AG09319 (cell line): Measurements from ENCODE around the gene POLR3A.

Experiments used
- DNase-seq: peaks from one replicate; pipeline ENCODE4 v3.0.0-alpha.2; 2010; ENCODE audit warnings: low read depth; ENCODE audit errors: extremely low read depth
- CTCF ChIP-seq: IDR thresholded peaks from 2 replicates; pipeline ENCODE4 v1.5.1; 2011; ENCODE audit warnings: low read depth, mild to moderate bottlenecking, inconsistent platforms, low read length, moderate library complexity

POLR3A gene

DNA sequence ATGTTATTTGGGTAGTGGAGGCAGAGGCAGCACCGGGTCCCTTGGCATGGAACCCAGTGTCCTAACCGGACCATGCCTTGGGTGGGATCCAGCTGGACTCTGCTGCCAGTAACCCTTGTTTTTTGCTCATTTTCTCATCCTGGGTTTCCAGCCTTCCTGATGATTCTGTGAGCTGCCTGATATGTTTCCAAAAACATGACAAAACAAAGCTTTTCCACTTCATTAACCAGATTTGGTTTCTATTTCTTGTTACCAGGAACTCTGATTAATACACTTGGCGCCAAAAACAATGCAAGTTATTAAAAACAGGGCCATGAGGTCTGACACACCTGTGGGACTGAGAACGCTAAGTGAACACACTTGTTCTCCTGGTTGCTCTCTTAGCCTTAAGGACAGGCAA is 69.9 kb downstream of the POLR3A start:
- no peak for DNase-seq
- TF ChIP-seq CTCF, result no peak

DNA sequence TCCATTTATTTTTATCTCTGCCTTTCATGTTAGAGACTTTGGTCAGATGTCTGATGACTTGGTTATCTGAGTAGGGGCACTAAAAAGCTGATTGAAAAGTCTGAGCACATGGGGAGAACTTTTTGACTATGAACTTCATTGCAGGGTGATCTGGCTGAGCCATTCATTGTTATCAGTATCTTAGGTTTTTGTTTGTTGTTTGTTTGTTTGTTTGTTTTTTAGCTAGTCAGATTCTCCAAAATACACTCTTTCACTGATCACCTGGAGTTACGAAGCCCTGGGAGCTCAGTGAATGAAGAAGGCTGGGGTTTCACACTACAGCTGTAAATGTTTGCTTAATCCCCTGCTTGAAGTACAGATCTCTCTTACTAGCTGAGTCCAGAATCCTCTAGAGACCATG is 74.2 kb downstream of the POLR3A start:
- DNase-seq, result no peak
- TF ChIP-seq CTCF, result no peak

GRCh38 chr10:77949167-77949566 is 80.1 kb downstream of the POLR3A start:
- TF ChIP-seq CTCF, result no peak
- no peak for DNase-seq

GRCh38 chr10:77946084-77946483 is 83.2 kb downstream of the POLR3A start:
- no peak for DNase-seq
- no peak for TF ChIP-seq CTCF

DNA sequence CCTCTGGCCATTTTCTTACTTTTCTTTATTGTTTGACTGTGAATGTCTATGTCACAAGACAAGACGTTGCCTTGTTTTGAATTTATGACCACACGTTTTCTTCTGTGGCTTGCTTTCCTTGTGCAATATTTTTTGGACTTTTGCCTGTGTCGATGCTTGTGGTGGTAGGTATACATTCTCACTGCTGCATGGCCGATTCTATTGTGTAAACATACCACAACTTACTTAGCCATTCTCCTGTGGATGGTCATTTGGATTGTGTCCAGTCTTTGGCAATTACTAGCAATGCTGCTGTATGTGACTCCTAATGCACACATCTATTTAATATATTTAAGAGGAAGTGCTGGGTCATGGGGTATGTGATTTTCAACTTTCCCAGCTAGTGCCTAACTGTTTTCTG is 84.8 kb downstream of the POLR3A start:
- TF ChIP-seq CTCF, result no peak
- no peak for DNase-seq

DNA sequence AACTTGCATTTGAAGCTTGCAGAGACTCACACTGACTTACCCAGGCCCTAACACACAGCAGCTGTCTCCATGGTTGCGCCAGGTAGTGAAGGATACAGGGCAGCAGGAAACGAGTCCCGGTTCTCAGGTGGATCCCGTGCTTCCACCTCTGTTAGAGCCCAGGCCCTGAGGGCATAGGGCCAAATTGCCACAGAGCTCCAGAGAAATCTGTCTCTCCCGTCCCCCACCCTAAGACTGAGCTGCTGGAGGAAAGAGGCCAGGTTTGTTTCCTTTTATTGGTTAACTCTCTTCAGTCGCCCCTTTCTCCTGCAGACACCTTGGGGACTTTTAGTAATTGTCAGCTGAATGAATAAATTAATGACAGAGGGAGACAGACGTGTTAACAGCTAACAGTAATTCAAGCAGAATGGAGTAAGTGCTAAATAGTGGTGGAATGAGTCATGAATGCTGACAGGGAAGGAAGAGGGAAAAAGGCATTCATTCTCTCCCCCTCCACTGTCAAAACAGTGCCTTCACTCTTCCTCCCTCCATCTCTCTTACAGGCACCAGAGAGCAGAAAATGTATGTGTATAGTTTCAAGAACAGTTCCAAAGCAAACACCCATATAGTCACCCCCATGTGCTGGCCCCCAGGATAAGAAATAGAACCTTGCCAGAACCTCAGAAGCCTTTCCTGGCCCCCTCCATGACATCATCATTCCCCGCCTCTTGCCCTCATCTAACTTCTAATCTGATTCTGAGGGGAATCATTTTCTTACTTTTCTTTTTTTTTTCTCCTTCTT is 86.0 kb downstream of the POLR3A start:
- no peak for TF ChIP-seq CTCF
- no peak for DNase-seq

GRCh38 chr10:77941790-77942189 is 87.5 kb downstream of the POLR3A start:
- no peak for TF ChIP-seq CTCF
- DNase-seq, result no peak
